HepG2 (cell line): ENCODE data around the gene HPCAL1. TPM values are rescaled to one million over a fixed set of nuclear protein-coding genes. Genes with fewer than 3 reads are reported as not detected.

Experiments
- AGO1 ChIP-seq: fragments of 200-400 bp; formaldehyde crosslinking; IDR thresholded peaks from 2 replicates; pipeline ENCODE4 v1.6.1; 2017; ENCODE audit warnings: mild to moderate bottlenecking, low read depth, low read length, moderate library complexity; ENCODE audit not compliant: poor library complexity, severe bottlenecking
- ATF7 ChIP-seq, 2 experiments: fragments of 450-650 bp in 1 of 2; sonication (generic) in 1 of 2; formaldehyde crosslinking in 1 of 2; IDR thresholded peaks; 2 replicates each; pipeline versions ENCODE4 v1.4.0 to v1.6.1; 2016 to 2020; ENCODE audit warnings: antibody characterized with exemption in 1 of 2, mild to moderate bottlenecking in 1 of 2, missing genetic modification reagents in 1 of 2
- BRCA1 ChIP-seq: sonication (generic); formaldehyde crosslinking; IDR thresholded peaks from 2 replicates; pipeline ENCODE4 v1.4.0; 2020; ENCODE audit warnings: missing genetic modification reagents
- CHD4 ChIP-seq: fragments of 200-600 bp; sonication (generic); IDR thresholded peaks from 2 replicates; pipeline ENCODE4 v1.7.0; 2017; ENCODE audit warnings: mild to moderate bottlenecking, low read length, borderline replicate concordance
- CTCF ChIP-seq: sonication (generic); formaldehyde crosslinking; IDR thresholded peaks from 2 replicates; pipeline ENCODE4 v1.5.0; 2020; ENCODE audit warnings: mild to moderate bottlenecking, missing genetic modification reagents, moderate library complexity
- HES4 ChIP-seq: sonication (generic); formaldehyde crosslinking; IDR thresholded peaks from 2 replicates; pipeline ENCODE4 v1.9.0; 2021; ENCODE audit warnings: mild to moderate bottlenecking, missing genetic modification reagents, borderline replicate concordance
- IRF9 ChIP-seq: sonication (generic); formaldehyde crosslinking; IDR thresholded peaks from 2 replicates; pipeline ENCODE4 v1.8.0; 2022; ENCODE audit warnings: missing genetic modification reagents, mild to moderate bottlenecking, borderline replicate concordance
- MIER3 ChIP-seq: IDR thresholded peaks from 2 replicates; pipeline ENCODE4 v1.6.1; 2016; ENCODE audit warnings: missing compliant biosample characterization, borderline replicate concordance
- RBFOX2 ChIP-seq: fragments of 200-400 bp; formaldehyde crosslinking; IDR thresholded peaks from 2 replicates; pipeline ENCODE4 v1.6.1; 2017; ENCODE audit warnings: low read depth, mild to moderate bottlenecking, low read length
- REPIN1 ChIP-seq: sonication (generic); formaldehyde crosslinking; IDR thresholded peaks from 2 replicates; pipeline ENCODE4 v1.8.0; 2022; ENCODE audit warnings: missing genetic modification reagents, low read depth, mild to moderate bottlenecking, borderline replicate concordance
- SIX1 ChIP-seq: sonication (generic); formaldehyde crosslinking; IDR thresholded peaks from 2 replicates; pipeline ENCODE4 v1.4.0; 2020; ENCODE audit warnings: missing genetic modification reagents, borderline replicate concordance
- SMAD1 ChIP-seq: sonication (generic); formaldehyde crosslinking; IDR thresholded peaks from 2 replicates; pipeline ENCODE4 v1.4.0; 2020; ENCODE audit warnings: missing genetic modification reagents, low read depth, mild to moderate bottlenecking, borderline replicate concordance
- SMAD3 ChIP-seq: sonication (generic); formaldehyde crosslinking; IDR thresholded peaks from 2 replicates; pipeline ENCODE4 v1.4.0; 2020; ENCODE audit warnings: missing genetic modification reagents
- ZNF205 ChIP-seq: IDR thresholded peaks from 2 replicates; pipeline ENCODE4 v1.6.1; 2018; ENCODE audit warnings: missing biosample characterization, missing genetic modification reagents
- ZNF33A ChIP-seq: sonication (generic); formaldehyde crosslinking; IDR thresholded peaks from 2 replicates; pipeline ENCODE4 v1.5.1; 2020; ENCODE audit warnings: missing genetic modification reagents, mild to moderate bottlenecking, moderate library complexity, borderline replicate concordance
- ZNF550 ChIP-seq: sonication (generic); formaldehyde crosslinking; IDR thresholded peaks from 2 replicates; pipeline ENCODE4 v1.4.0; 2020; ENCODE audit warnings: mild to moderate bottlenecking, missing genetic modification reagents, borderline replicate concordance
- ZNF674 ChIP-seq: sonication (generic); formaldehyde crosslinking; IDR thresholded peaks from 2 replicates; pipeline ENCODE4 v1.5.0; 2020; ENCODE audit warnings: low read depth, mild to moderate bottlenecking, missing genetic modification reagents
- ZNF678 ChIP-seq: sonication (generic); formaldehyde crosslinking; IDR thresholded peaks from 2 replicates; pipeline ENCODE4 v1.4.0; 2020; ENCODE audit warnings: mild to moderate bottlenecking, missing genetic modification reagents
- polyA plus RNA-seq, 8 experiments: library from polyadenylated mRNA; depleted of rRNA in 3 of 8; stranded (reverse) in 7 of 8; unstranded in 1 of 8; fragments of >200 nt; fragmentation: Illumina TruSeq in 4 of 8; extraction: Trizol in 4 of 8; gene quantifications; 2 replicates each; pipeline versions ENCODE4 v1.2.1 to v1.2.3, GENCODE V29; 2011 to 2016; ENCODE audit warnings: low read depth in 4 of 8, missing spikeins in 1 of 8, mixed read lengths in 1 of 8; ENCODE audit not compliant: insufficient read depth in 1 of 8
- total RNA-seq, 5 experiments: library from RNA; depleted of rRNA; stranded (reverse); fragments of >200 nt; fragmentation: Illumina TruSeq; extraction: Trizol; gene quantifications; 2 replicates each; pipeline ENCODE4 v1.2.3, GENCODE V29; 2016; ENCODE audit warnings: low read depth in 1 of 5
- TF ChIP-seq, protein P1 (sequence below): sonication (generic); formaldehyde crosslinking; IDR thresholded peaks from 2 replicates; pipeline ENCODE4 v1.4.0; 2020; ENCODE audit warnings: mild to moderate bottlenecking, missing genetic modification reagents
- TF ChIP-seq, protein P2 (sequence below): sonication (generic); formaldehyde crosslinking; IDR thresholded peaks from 2 replicates; pipeline ENCODE4 v1.5.0; 2020; ENCODE audit warnings: mild to moderate bottlenecking, missing genetic modification reagents
- TF ChIP-seq, protein P3 (sequence below): sonication (generic); formaldehyde crosslinking; IDR thresholded peaks from 2 replicates; pipeline ENCODE4 v1.4.0; 2020; ENCODE audit warnings: mild to moderate bottlenecking, missing genetic modification reagents

The HPCAL1 gene
- total and polyA plus RNA-seq, 2 of the 13 experiments (the other 11 are each of a cell fraction or from before 2014, with no cell fraction given) = 29.5 to 29.9 TPM

DNA sequence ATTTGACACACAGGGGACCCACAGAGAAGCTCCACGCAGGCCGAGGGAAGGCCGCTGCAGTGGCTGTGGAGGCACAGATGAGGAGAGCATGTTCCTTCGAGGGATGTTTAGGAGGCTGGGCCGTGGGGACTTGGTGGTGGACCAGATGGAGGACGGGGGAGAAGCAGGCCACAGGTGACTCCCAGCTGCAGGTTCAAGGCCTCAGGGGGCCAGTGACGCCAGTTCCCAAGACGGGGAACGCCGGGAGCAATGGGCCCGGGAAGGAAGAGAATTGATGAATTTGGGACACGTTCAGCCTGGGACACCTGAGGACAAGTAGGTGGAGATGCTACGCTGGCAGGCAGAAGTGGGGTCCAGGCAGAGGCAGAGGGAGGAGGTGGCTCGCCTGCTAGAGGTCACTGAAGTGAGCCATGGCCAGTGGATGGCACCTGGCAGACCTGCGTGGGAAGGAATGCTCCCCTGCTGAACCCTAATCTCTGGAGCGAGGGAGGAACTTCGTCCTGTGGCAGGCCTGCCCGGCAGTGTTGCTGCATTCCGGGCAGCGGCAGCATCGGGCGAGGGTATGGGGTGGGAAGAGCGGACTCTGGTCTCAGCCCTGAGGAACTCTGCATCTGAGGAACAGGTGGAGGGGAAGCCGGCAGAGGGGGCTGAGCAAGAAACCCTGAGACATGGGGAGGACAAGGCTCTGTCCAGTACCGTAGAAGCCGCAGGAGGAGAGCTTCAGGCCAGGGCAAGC is 25.2 kb upstream of the HPCAL1 start (continued):
- TF ChIP-seq, protein P1, sequence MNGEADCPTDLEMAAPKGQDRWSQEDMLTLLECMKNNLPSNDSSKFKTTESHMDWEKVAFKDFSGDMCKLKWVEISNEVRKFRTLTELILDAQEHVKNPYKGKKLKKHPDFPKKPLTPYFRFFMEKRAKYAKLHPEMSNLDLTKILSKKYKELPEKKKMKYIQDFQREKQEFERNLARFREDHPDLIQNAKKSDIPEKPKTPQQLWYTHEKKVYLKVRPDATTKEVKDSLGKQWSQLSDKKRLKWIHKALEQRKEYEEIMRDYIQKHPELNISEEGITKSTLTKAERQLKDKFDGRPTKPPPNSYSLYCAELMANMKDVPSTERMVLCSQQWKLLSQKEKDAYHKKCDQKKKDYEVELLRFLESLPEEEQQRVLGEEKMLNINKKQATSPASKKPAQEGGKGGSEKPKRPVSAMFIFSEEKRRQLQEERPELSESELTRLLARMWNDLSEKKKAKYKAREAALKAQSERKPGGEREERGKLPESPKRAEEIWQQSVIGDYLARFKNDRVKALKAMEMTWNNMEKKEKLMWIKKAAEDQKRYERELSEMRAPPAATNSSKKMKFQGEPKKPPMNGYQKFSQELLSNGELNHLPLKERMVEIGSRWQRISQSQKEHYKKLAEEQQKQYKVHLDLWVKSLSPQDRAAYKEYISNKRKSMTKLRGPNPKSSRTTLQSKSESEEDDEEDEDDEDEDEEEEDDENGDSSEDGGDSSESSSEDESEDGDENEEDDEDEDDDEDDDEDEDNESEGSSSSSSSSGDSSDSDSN = peak; percentile 72; the same call in 1 of the 2 replicates
- TF ChIP-seq ZNF674 (CRISPR knock-in tag) = 0 out of 2 replicates have a peak, but pooled peaks have one; percentile 30
- TF ChIP-seq MIER3 (CRISPR knock-in tag) = no peak
- TF ChIP-seq ZNF678 (CRISPR knock-in tag) = 0 out of 2 replicates have a peak, but pooled peaks have one; percentile 15
- no peak; the same call in 1 of the 2 replicates for TF ChIP-seq REPIN1 (CRISPR knock-in tag)
- TF ChIP-seq ZNF205 = 0 out of 2 replicates have a peak, but pooled peaks have one; percentile 37
- TF ChIP-seq BRCA1 (CRISPR knock-in tag) = no peak
- TF ChIP-seq, protein P2, sequence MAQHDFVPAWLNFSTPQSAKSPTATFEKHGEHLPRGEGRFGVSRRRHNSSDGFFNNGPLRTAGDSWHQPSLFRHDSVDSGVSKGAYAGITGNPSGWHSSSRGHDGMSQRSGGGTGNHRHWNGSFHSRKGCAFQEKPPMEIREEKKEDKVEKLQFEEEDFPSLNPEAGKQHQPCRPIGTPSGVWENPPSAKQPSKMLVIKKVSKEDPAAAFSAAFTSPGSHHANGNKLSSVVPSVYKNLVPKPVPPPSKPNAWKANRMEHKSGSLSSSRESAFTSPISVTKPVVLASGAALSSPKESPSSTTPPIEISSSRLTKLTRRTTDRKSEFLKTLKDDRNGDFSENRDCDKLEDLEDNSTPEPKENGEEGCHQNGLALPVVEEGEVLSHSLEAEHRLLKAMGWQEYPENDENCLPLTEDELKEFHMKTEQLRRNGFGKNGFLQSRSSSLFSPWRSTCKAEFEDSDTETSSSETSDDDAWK (CRISPR knock-in tag) = no peak
- TF ChIP-seq IRF9 = 0 out of 2 replicates have a peak, but pooled peaks have one; percentile 22
- TF ChIP-seq HES4 = no peak
- no peak for TF ChIP-seq ZNF550
- TF ChIP-seq CHD4 = no peak
- TF ChIP-seq RBFOX2 = 0 out of 2 replicates have a peak, but pooled peaks have one; percentile 7
- 0 out of 2 replicates have a peak, but pooled peaks have one; percentile 16 for TF ChIP-seq SMAD3 (CRISPR knock-in tag)
- TF ChIP-seq CTCF = peak; percentile 49
- peak; percentile 52 for TF ChIP-seq AGO1
- no peak for TF ChIP-seq ZNF33A (CRISPR knock-in tag)
- TF ChIP-seq, protein P3, sequence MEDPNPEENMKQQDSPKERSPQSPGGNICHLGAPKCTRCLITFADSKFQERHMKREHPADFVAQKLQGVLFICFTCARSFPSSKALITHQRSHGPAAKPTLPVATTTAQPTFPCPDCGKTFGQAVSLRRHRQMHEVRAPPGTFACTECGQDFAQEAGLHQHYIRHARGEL = 0 out of 2 replicates have a peak, but pooled peaks have one; percentile 44
- TF ChIP-seq SIX1 = no peak
- no peak; the same call in 1 of the 2 replicates for TF ChIP-seq SMAD1 (CRISPR knock-in tag)
- TF ChIP-seq ATF7 (IDR thresholded peaks at IDR 0.05) = no peak
- TF ChIP-seq ATF7 (CRISPR knock-in tag; IDR thresholded peaks at IDR 0.05) = no peak
